Measurements from ENCODE around the gene DNAJC3. TPM values are rescaled to one million over a fixed set of nuclear protein-coding genes. Genes with fewer than 3 reads are reported as not detected.

Gene DNAJC3
- total and polyA plus RNA-seq, 2 of the 8 experiments (the other 6 are each of a cell fraction or from before 2014, with no cell fraction given), result 4.3 to 24.1 TPM

DNA sequence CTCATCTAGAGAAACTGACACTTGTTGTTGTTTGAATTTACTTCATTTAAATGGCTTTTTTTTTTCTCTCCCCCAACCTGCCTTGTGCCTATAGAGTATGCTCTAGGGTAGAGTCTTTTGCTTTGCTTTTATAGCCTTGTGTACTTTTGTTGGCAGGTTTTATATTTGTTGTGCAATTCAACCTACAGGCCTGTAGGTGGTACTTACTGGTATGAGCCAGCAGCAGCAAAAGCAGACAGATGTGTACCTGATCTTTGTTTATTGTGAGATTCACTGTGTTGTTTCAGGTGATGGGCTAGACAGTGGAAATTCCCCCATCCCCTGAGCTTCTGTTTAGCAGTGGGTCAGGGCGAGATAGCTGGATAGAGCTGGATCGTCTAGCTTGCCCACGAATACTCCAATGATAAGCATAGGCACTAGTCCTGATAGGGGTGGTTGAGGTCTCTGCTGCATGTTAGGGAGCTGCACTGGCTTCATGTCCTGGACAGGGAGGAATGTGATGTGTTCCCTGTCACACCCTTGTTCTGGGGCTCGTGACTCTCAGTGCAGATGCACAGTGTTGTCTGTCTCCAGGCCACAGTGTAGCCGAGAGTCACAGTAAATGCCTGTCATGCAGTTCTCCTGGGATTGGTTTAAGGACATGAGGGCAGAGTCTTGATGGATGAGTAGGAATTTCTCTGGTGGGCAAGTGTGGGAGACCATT, 21.3 kb downstream of the DNAJC3 start:
- Histone ChIP-seq H3K56ac (replicated peaks; ENCODE audit: insufficient read length, low read depth, low read length) (no peak overlapping the region), H3K18ac (ENCODE audit: extremely low read depth, low read length) (no peak overlapping the region), H4K20me1 (replicated peaks in 1 of 2; ENCODE audit: control insufficient read depth in 1 of 2, insufficient read depth in 2 of 2, low read length in 2 of 2) (peaks cover 0 to 4% of the 10 kb centered on the region in 2 experiments), H3K4me1 (replicated peaks in 1 of 4; ENCODE audit: control insufficient read depth in 3 of 4, insufficient read depth in 4 of 4, low read length in 3 of 4) (no peaks in the 10 kb centered on the region), H2BK15ac (ENCODE audit: low read length) (no peak overlapping the region), H3K79me1 (ENCODE audit: low read depth, low read length) (no peaks in the 10 kb centered on the region; the same call in 1 of the 2 replicates), H2BK120ac (replicated peaks; ENCODE audit: low read depth, low read length) (no peak overlapping the region), H2BK12ac (ENCODE audit: low read depth, low read length) (no peak overlapping the region), H3K4me3 (ENCODE audit: extremely low read depth in 1 of 4, insufficient read depth in 2 of 4, low read depth in 3 of 4, low read length in 4 of 4) (no peak overlapping the region), H3K14ac (ENCODE audit: insufficient read length) (no peak overlapping the region), H3K27me3 (replicated peaks in 1 of 4; ENCODE audit: control insufficient read depth in 3 of 4, extremely low read depth in 1 of 4, insufficient read depth in 3 of 4, low read length in 3 of 4) (no peaks in the 10 kb centered on the region), H2AFZ (ENCODE audit: low read length) (no peak overlapping the region), H3K23me2 (ENCODE audit: low read depth, low read length) (peaks cover 3% of the 10 kb centered on the region; the same call in 1 of the 2 replicates), H4K91ac (replicated peaks; ENCODE audit: insufficient read length, low read length) (no peak overlapping the region), H2BK20ac (ENCODE audit: low read length) (no peak overlapping the region), H2AK5ac (ENCODE audit: low read depth, low read length) (no peak overlapping the region; the same call in 1 of the 2 replicates), H3K9ac (replicated peaks in 1 of 4; ENCODE audit: extremely low read depth in 1 of 4, low read depth in 3 of 4, low read length in 3 of 4) (no peak overlapping the region), H3K9me3 (ENCODE audit: insufficient read depth in 2 of 2, low read depth in 1 of 2, low read length in 1 of 2) (no peaks in the 10 kb centered on the region), H3K4me2 (ENCODE audit: insufficient read depth in 1 of 2, low read depth in 2 of 2, low read length in 2 of 2) (no peak overlapping the region), H3K36me3 (ENCODE audit: control insufficient read depth in 2 of 4, insufficient read depth in 4 of 4, low read length in 3 of 4) (no peaks in the 10 kb centered on the region), H3K4ac (replicated peaks; ENCODE audit: insufficient read length, low read depth, low read length) (no peak overlapping the region), H3K23ac (ENCODE audit: insufficient read length) (no peak overlapping the region), H4K8ac (ENCODE audit: extremely low read depth, insufficient read depth, low read length) (no peak overlapping the region), H3K79me2 (ENCODE audit: control insufficient read depth in 1 of 2, insufficient read depth in 2 of 2, low read length in 2 of 2) (peaks cover 0 to 24% of the 10 kb centered on the region in 2 experiments; a peak in 2 of 4 replicates), H4K5ac (ENCODE audit: insufficient read length, low read depth, low read length) (no peak overlapping the region), H3K27ac (ENCODE audit: low read depth, low read length) (no peak overlapping the region), H2BK5ac (ENCODE audit: low read depth, low read length) (no peak overlapping the region)
- DNase-seq (ENCODE audit: low read depth in 1 of 2, low spot score in 2 of 2), result no peak
- FAIRE-seq, result peak; percentile 82
- POLR2A ChIA-PET (ENCODE audit: partially characterized antibody), result interaction anchor here (1.5 kb wide), 1 partner anchor 22 kb away, joined by 4 read pairs; the partner anchor contains the start of gene DNAJC3
- CTCF ChIA-PET (ENCODE audit: partially characterized antibody), result interaction anchor here (0.6 to 4.2 kb wide), 35 partner anchors 9 to 868 kb away, joined by 3 to 31 read pairs (median 3); no protein-coding TSS in a partner anchor
- 81% methylated on average over 5 of the region's 5 CpGs; no CpG with 5 or more reads in 1 of the 2 experiments for WGBS, 2 experiments (ENCODE audit: extremely low coverage in 1 of 2, insufficient coverage in 1 of 2, insufficient read length in 1 of 2, insufficient replicate concordance in 2 of 2, low coverage in 1 of 2, low lambda C conversion rate in 2 of 2, missing lambda C conversion rate in 1 of 2)
- peak in 1 of 2 experiments; percentile 24; a peak in 1 of 4 replicates for TF ChIP-seq RAD21 (IDR thresholded peaks at IDR 0.05 in 1 of 2, conservative IDR thresholded peaks at IDR 0.05 in 1 of 2; ENCODE audit: low read depth in 2 of 2, low read length in 2 of 2)
- no peak for TF ChIP-seq MAX (IDR thresholded peaks at IDR 0.05)
- no peak for TF ChIP-seq SIRT6 (IDR thresholded peaks at IDR 0.05; ENCODE audit: low read length)
- no peak for TF ChIP-seq CBX5 (IDR thresholded peaks at IDR 0.05; ENCODE audit: low read depth, low read length)
- 0 out of 2 replicates have a peak, but pooled peaks have one; percentile 24 for TF ChIP-seq TEAD4 (IDR thresholded peaks at IDR 0.05; ENCODE audit: low read depth, low read length)
- TF ChIP-seq, protein P1, sequence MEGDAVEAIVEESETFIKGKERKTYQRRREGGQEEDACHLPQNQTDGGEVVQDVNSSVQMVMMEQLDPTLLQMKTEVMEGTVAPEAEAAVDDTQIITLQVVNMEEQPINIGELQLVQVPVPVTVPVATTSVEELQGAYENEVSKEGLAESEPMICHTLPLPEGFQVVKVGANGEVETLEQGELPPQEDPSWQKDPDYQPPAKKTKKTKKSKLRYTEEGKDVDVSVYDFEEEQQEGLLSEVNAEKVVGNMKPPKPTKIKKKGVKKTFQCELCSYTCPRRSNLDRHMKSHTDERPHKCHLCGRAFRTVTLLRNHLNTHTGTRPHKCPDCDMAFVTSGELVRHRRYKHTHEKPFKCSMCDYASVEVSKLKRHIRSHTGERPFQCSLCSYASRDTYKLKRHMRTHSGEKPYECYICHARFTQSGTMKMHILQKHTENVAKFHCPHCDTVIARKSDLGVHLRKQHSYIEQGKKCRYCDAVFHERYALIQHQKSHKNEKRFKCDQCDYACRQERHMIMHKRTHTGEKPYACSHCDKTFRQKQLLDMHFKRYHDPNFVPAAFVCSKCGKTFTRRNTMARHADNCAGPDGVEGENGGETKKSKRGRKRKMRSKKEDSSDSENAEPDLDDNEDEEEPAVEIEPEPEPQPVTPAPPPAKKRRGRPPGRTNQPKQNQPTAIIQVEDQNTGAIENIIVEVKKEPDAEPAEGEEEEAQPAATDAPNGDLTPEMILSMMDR (IDR thresholded peaks at IDR 0.05; ENCODE audit: control extremely low read depth in 1 of 3, insufficient read depth in 1 of 3, low read depth in 1 of 3, low read length in 3 of 3), result peak in 2 of 3 experiments; percentile 23 to 49; a peak in 1 of 4 replicates
- no peak for TF ChIP-seq BCL11A (IDR thresholded peaks at IDR 0.05; ENCODE audit: low read depth in 2 of 2, low read length in 2 of 2)
- TF ChIP-seq, protein P2, sequence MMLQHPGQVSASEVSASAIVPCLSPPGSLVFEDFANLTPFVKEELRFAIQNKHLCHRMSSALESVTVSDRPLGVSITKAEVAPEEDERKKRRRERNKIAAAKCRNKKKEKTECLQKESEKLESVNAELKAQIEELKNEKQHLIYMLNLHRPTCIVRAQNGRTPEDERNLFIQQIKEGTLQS (IDR thresholded peaks at IDR 0.05; ENCODE audit: insufficient read depth, low read depth, low read length), result no peak
